Lower leg skin (tissue), 4 donors: ENCODE data around the gene PRDM8. TPM values are rescaled to one million over a fixed set of nuclear protein-coding genes. Genes with fewer than 3 reads are reported as not detected.

Source experiments
- DNase-seq, 2 donors: peaks; one replicate each; pipeline ENCODE4 v3.0.0-alpha.2; 2019; ENCODE audit warnings: low spot score in 2 of 2
- H3K4me3 ChIP-seq: fragments of 200-600 bp; sonication (generic); 2 replicates; pipeline ENCODE4 v1.5.1; 2017; ENCODE audit warnings: mild to moderate bottlenecking, low read depth; ENCODE audit not compliant: poor library complexity, severe bottlenecking
- CTCF ChIP-seq, 3 donors: fragments of 450-650 bp; IDR thresholded peaks; one replicate each; pipeline ENCODE4 v1.5.1; 2016; ENCODE audit warnings: antibody characterized with exemption in 3 of 3, mild to moderate bottlenecking in 3 of 3, moderate library complexity in 2 of 3
- POLR2A ChIP-seq, 2 donors: fragments of 450-650 bp; IDR thresholded peaks; one replicate each; pipeline ENCODE4 v1.6.1; 2016 to 2017; ENCODE audit warnings: antibody characterized with exemption in 2 of 2, mild to moderate bottlenecking in 1 of 2, moderate library complexity in 1 of 2
- WGBS, 2 donors: methylation state at CpG; one replicate each; pipeline ENCODE4 v1.1.5; 2018; 5-methylcytosine and 5-hydroxymethylcytosine counted together
- intact Hi-C: fragments of 100-400 bp; cut with DNase I; formaldehyde crosslinking; loops from one replicate; pipeline ENCODE4 v1.15.0; 2023; ENCODE audit warnings: low total_unique reads
- total RNA-seq, 4 donors: library from RNA; depleted of rRNA; stranded (reverse); fragments of >200 nt; gene quantifications; one replicate each; pipeline ENCODE4 v1.1.0, GENCODE V29; 2016

The PRDM8 gene
- total RNA-seq, 4 donors from 2014 or later = 1.4 to 4.6 (median 3.9) TPM

GRCh38 chr4:80178964-80179363, 18.3 kb upstream of the PRDM8 start:
- no peak for TF ChIP-seq POLR2A (IDR thresholded peaks at IDR 0.05)
- TF ChIP-seq CTCF (IDR thresholded peaks at IDR 0.05) = no peak
- 97 to 98% methylated on average over 4 of the region's 4 CpGs for WGBS, 2 donors
- no peak overlapping the region for H3K4me3 ChIP-seq
- intact Hi-C loops = no loop called here
- DNase-seq = no peak

- 88 to 90% methylated on average over 3 of the region's 3 CpGs for WGBS, 2 donors
- no peak overlapping the region for H3K4me3 ChIP-seq
- DNase-seq = no peak
- intact Hi-C loops = no loop called here
- TF ChIP-seq CTCF (IDR thresholded peaks at IDR 0.05) = no peak
- TF ChIP-seq POLR2A (IDR thresholded peaks at IDR 0.05) = no peak
These were observed 17.6 kb upstream of the PRDM8 start for GRCh38 chr4:80179637-80180161.

GRCh38 chr4:80180743-80181142, 16.6 kb upstream of the PRDM8 start:
- 72 to 75% methylated on average over 3 of the region's 3 CpGs for WGBS, 2 donors
- intact Hi-C loops = no loop called here
- H3K4me3 ChIP-seq = no peak overlapping the region
- TF ChIP-seq CTCF (IDR thresholded peaks at IDR 0.05) (no peak), POLR2A (IDR thresholded peaks at IDR 0.05) (no peak)
- DNase-seq = no peak

GRCh38 chr4:80182237-80182866, 15.0 kb upstream of the PRDM8 start:
- WGBS, 2 donors = 19 to 20% methylated on average over 10 of the region's 10 CpGs
- intact Hi-C loops = no loop called here
- DNase-seq = no peak
- TF ChIP-seq CTCF (IDR thresholded peaks at IDR 0.05) (no peak), POLR2A (IDR thresholded peaks at IDR 0.05) (no peak)
- H3K4me3 ChIP-seq = no peak overlapping the region

GRCh38 chr4:80183250-80184052, 13.9 kb upstream of the PRDM8 start:
- peak in 1 of 2 donors; percentile 89 for DNase-seq
- TF ChIP-seq POLR2A (IDR thresholded peaks at IDR 0.05) = no peak
- TF ChIP-seq CTCF (IDR thresholded peaks at IDR 0.05) = no peak
- intact Hi-C loops = no loop called here
- WGBS, 2 donors = 3 to 4% methylated on average over 24 to 31 of the region's 54 CpGs
- peak overlapping the region; percentile 37 for H3K4me3 ChIP-seq
